Measurements from ENCODE around the gene ERP29.

The ERP29 gene

DNA sequence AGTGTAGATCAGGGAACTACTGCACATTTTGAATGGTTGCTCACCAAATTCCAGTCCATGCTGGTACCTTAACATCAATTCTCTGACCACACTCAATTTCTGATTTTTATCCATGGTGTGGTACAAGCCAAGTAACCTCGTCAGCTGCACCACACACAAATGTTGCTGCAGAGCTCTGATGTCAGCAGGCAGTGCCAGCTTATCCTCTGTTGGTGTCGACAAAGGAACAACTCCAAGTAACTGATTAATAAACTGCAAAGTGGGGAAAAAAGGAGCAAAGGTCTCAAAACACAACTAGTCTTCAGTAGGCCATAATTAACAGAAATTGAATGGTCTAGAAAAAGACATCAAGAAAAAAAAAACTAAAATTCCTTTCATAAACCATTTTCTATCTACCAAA lies 47.9 kb downstream of the ERP29 start:
- no peaks in the 10 kb centered on the region for H3K79me2 ChIP-seq (ENCODE audit: low read length)
- H3K4me2 ChIP-seq (ENCODE audit: low read depth, low read length), result no peak overlapping the region
- H3K27ac ChIP-seq (ENCODE audit: low read length), result no peak overlapping the region
- DNase-seq, result no peak
- H3K9ac ChIP-seq (ENCODE audit: low read length), result no peak overlapping the region
- H3K4me1 ChIP-seq (ENCODE audit: low read length), result no peaks in the 10 kb centered on the region
- H3K36me3 ChIP-seq (replicated peaks; ENCODE audit: insufficient read depth, low read length), result 0 out of 2 replicates have a peak, but pooled peaks cover 2% of the 10 kb centered on the region
- no peaks in the 10 kb centered on the region for H3K27me3 ChIP-seq (replicated peaks; ENCODE audit: insufficient read depth, low read length)
- H3F3A ChIP-seq (ENCODE audit: insufficient read depth, low read length), result no peaks in the 10 kb centered on the region
- H3K9me3 ChIP-seq (replicated peaks; ENCODE audit: insufficient read depth, low read length), result no peaks in the 10 kb centered on the region
- H3K4me3 ChIP-seq (ENCODE audit: low read length), result no peak overlapping the region
- TF ChIP-seq, protein P1, sequence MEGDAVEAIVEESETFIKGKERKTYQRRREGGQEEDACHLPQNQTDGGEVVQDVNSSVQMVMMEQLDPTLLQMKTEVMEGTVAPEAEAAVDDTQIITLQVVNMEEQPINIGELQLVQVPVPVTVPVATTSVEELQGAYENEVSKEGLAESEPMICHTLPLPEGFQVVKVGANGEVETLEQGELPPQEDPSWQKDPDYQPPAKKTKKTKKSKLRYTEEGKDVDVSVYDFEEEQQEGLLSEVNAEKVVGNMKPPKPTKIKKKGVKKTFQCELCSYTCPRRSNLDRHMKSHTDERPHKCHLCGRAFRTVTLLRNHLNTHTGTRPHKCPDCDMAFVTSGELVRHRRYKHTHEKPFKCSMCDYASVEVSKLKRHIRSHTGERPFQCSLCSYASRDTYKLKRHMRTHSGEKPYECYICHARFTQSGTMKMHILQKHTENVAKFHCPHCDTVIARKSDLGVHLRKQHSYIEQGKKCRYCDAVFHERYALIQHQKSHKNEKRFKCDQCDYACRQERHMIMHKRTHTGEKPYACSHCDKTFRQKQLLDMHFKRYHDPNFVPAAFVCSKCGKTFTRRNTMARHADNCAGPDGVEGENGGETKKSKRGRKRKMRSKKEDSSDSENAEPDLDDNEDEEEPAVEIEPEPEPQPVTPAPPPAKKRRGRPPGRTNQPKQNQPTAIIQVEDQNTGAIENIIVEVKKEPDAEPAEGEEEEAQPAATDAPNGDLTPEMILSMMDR (IDR thresholded peaks at IDR 0.05; ENCODE audit: low read length), result no peak
- TF ChIP-seq EZH2phosphoT487 (IDR thresholded peaks at IDR 0.05; ENCODE audit: low read length) (no peak), EZH2 (optimal IDR thresholded peaks at IDR 0.05; ENCODE audit: low read depth, low read length) (no peak)
- H3K9me2 ChIP-seq (replicated peaks; ENCODE audit: insufficient read depth, low read length), result no peaks in the 10 kb centered on the region
- no peak overlapping the region for H2AFZ ChIP-seq (ENCODE audit: low read length)
- no peaks in the 10 kb centered on the region for H4K20me1 ChIP-seq (ENCODE audit: insufficient read depth, low read length)

DNA sequence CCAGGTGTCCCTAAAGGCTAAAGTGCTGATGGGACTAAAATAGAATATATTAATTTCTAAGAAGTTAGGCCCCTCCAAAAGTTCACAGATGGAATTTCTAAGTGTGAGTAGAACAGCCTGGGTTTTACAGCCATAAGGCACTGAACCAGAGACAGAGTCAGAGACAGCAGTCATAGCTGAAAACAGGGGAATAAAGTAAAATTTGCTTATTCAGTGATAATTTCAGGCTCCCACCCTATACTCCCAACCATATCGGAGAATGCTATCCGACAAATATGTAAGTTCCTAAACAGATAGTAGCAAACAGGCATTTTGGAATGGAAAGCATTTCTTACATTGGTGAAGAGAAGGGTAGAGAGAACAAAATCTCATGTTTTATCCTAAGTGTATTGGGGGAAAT lies 50.0 kb downstream of the ERP29 start:
- Histone ChIP-seq H3K4me1 (ENCODE audit: low read length) (no peaks in the 10 kb centered on the region), H3K36me3 (replicated peaks; ENCODE audit: insufficient read depth, low read length) (0 out of 2 replicates have a peak, but pooled peaks cover 2% of the 10 kb centered on the region), H3K9ac (ENCODE audit: low read length) (no peak overlapping the region), H3K79me2 (ENCODE audit: low read length) (no peaks in the 10 kb centered on the region), H3K9me2 (replicated peaks; ENCODE audit: insufficient read depth, low read length) (no peaks in the 10 kb centered on the region), H3K9me3 (replicated peaks; ENCODE audit: insufficient read depth, low read length) (no peaks in the 10 kb centered on the region), H3K27ac (ENCODE audit: low read length) (no peak overlapping the region), H2AFZ (ENCODE audit: low read length) (no peak overlapping the region), H3K4me3 (ENCODE audit: low read length) (no peak overlapping the region), H3K27me3 (replicated peaks; ENCODE audit: insufficient read depth, low read length) (no peaks in the 10 kb centered on the region), H3K4me2 (ENCODE audit: low read depth, low read length) (no peak overlapping the region), H4K20me1 (ENCODE audit: insufficient read depth, low read length) (no peaks in the 10 kb centered on the region), H3F3A (ENCODE audit: insufficient read depth, low read length) (no peaks in the 10 kb centered on the region)
- TF ChIP-seq, protein P1 (IDR thresholded peaks at IDR 0.05; ENCODE audit: low read length), result no peak
- TF ChIP-seq EZH2phosphoT487 (IDR thresholded peaks at IDR 0.05; ENCODE audit: low read length) (no peak), EZH2 (optimal IDR thresholded peaks at IDR 0.05; ENCODE audit: low read depth, low read length) (no peak)
- no peak for DNase-seq

DNA sequence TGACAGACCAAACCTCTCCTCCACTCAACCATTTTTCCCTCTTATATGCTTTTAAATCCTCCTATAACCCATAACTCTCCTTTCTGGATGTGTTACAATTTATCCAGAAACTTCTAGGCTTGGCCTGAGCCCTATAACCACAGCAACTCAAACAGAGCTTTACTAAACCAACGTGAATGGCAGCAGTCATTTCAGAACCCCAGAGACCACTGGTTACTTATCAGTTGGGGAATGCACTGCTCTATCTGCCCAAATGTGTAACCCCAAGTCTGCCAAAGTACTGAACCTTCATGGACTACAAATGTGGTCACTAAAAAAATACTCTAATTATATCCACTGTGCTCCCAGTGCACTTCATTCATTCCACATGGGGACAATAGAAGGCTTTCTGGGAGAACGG lies 53.3 kb downstream of the ERP29 start:
- no peaks in the 10 kb centered on the region for H3K79me2 ChIP-seq (ENCODE audit: low read length)
- H4K20me1 ChIP-seq (ENCODE audit: insufficient read depth, low read length), result no peaks in the 10 kb centered on the region
- TF ChIP-seq EZH2 (optimal IDR thresholded peaks at IDR 0.05; ENCODE audit: low read depth, low read length) (no peak), EZH2phosphoT487 (IDR thresholded peaks at IDR 0.05; ENCODE audit: low read length) (no peak)
- TF ChIP-seq, protein P1 (IDR thresholded peaks at IDR 0.05; ENCODE audit: low read length), result no peak
- no peak overlapping the region for H3K4me2 ChIP-seq (ENCODE audit: low read depth, low read length)
- H3K4me3 ChIP-seq (ENCODE audit: low read length), result no peak overlapping the region
- H3K36me3 ChIP-seq (replicated peaks; ENCODE audit: insufficient read depth, low read length), result no peaks in the 10 kb centered on the region
- no peaks in the 10 kb centered on the region for H3F3A ChIP-seq (ENCODE audit: insufficient read depth, low read length)
- no peak overlapping the region for H3K9ac ChIP-seq (ENCODE audit: low read length)
- H2AFZ ChIP-seq (ENCODE audit: low read length), result no peak overlapping the region
- H3K9me3 ChIP-seq (replicated peaks; ENCODE audit: insufficient read depth, low read length), result no peaks in the 10 kb centered on the region
- no peaks in the 10 kb centered on the region for H3K27me3 ChIP-seq (replicated peaks; ENCODE audit: insufficient read depth, low read length)
- H3K9me2 ChIP-seq (replicated peaks; ENCODE audit: insufficient read depth, low read length), result no peaks in the 10 kb centered on the region
- H3K4me1 ChIP-seq (ENCODE audit: low read length), result no peaks in the 10 kb centered on the region
- H3K27ac ChIP-seq (ENCODE audit: low read length), result no peak overlapping the region
- DNase-seq, result no peak

Measured in MM.1S (cell line).